GM03348 (cell line): ENCODE measurements around the gene ALDH1L1.
"Not testable (repeated sequence)": the region's sequence is repeated elsewhere in the genome, so short reads cannot be mapped to it uniquely, and the experiment has no call there.

Source experiments
- DNase-seq: peaks from one replicate; pipeline ENCODE4 v3.0.0; 2012; ENCODE audit warnings: low spot score

ALDH1L1 gene

DNA sequence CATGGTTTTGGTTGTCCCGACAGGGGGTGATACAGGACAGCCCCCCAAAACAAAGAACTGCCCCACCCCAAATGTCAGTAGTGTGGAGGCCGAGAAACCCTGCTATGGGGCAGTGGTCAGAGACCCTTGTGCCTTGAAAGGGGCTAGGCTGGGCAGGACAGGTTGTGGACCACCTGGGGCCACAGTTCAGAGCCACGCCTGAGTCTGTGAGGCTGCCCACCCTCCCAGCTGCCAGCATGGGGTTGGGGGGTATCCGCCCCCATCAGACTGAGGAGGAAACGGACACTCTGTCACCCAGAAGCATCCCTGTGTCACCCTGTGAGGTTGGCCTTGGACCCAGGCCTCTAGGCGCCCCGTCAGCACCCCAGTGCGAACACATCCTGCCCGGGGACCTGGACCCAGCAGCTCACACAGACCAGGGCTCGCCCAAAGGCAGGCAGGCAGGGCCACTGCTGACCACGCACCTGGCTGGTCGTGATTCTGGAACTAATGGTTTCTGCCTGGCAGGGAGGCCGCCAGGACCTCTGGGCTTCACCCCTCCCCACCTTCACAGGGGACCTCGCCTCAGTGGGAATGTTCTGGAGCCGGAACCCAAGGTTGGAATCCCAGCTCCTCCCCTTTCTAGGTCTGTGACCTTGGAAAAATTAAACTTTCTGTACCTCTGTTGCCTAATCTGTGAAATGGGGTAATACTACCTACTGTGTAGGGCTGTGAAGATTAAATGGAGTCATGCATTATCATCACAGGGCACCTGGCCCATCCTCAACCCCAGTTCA lies 97.8 kb downstream of the ALDH1L1 start:
- DNase-seq, result no peak

DNA sequence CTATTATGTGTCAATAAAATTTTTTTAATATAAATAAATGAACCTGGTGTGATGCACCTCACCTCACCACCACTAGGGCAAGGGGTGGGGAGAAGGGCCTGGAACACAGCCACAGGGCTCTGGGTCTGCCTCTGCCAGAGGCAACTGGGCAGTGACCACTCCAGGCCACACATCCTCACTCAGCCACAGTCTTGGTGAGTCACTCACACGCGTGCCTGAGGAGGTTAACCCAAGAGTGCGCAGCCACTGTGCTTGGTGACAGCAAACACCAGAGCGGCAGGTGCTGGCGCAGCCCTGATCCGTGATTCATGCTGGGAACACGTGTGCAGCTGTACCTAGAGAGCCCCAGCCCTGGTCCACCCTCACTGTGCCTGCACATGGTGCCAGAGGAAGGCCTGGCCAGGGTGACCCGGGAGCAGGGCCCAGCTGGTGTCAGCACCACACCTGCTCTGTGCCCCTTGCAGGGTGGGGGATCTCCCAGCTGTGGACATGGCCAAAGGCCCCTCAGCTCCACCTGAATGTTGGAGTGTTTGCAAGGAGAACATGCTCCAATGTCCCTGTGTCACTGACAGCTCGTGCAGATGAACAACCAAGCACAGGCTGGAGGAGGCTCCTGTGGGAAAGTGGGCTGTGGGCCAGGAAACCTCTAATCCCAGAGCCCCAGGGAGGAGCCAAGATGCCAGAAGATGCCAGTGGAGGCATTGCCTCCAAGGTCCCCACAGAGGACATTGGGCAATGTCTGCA lies 98.6 kb downstream of the ALDH1L1 start:
- peak; percentile 44 for DNase-seq

DNA sequence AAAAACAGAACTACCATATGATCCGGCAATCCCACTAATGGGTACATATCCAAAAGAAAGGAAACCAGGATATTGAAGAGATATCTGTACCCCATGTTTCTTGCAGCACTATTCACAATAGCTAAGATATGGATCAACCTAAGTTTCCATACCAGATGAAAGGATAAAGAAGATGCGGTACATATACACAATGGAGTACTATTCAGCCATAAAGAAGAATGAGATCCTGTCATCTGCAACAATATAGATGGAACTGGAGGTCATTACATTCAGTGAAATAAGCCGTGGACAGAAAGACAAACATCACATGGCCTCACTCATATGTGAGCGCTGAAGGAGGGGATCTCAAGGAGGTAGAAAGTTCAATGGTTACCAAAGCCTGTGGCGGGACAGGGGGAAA lies 99.4 kb downstream of the ALDH1L1 start:
- DNase-seq, result no peak

DNA sequence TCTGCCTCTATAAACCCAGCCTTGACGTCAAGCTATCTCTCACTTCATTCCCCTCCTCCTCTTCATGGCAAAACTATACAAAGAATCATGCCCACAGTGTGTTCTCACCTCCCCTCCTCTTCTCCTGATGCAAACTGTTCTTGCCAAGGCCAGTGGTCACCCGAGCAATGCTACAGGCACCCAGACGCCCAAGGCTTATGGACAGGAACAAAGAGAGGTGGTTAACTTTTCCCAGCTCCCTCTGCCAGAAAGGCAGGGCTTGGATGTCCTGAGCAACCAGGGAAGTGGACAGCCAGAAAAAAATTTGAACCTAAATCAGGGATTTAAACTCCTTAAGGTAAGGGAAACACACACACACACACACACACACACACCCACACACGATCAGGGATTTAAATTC lies 101.5 kb downstream of the ALDH1L1 start:
- no peak for DNase-seq

DNA sequence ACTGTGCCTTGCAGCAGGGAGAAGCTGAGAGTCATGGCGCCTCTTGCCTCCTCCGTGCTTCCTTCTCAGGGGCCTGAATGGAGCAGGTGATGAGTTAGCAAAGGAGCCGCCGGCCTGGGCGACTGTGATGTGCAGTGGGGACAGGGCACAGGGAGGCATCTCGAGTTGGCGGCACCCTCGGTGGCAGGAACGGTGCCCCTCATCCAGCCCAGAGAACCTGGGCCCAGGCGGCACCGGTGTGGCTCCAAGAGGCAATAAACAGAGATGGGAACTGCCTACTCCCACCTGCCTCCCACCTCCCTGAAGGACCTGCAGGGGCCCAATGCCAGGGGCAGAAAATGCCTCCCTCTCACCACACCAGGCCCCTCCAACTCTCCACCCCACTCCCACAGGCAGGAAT lies 102.6 kb downstream of the ALDH1L1 start:
- no peak for DNase-seq

DNA sequence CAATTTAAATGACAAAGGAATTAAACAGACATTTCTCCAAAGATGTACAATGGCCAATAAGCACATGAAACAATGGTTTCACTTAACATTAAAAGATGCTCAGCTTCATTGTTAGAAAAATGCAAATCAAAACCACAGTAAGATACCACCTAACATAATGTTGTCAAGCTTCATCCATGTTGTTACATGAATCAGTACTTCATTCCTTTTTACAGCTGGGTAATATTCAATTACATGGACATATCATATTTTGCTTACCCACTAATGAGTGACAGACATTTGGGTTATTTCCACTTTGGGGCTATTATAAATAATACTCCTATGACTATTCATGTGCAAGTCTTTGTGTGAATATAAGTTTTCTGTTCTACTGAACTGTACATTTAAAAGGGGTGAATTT lies 104.2 kb downstream of the ALDH1L1 start:
- DNase-seq, result no peak

DNA sequence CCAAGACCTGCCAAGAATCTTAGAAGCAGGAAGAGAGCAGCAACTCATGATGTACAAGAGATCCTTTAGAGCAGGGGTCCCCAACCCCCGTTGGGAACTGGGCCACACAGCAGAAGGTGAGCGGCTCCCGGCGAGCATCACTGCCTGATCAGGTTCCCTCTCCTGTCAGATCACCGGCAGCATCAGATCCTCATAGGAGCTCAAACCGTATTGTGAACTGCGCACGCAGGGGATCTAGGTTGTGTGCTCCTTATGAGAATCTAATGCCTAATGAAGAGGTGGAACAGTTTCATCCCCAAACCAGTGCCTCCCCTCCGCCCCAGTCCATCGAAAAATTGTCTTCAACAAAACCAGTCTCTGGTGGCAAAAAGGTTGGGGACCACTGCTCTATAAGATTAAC lies 110.2 kb downstream of the ALDH1L1 start:
- DNase-seq, result no peak

DNA sequence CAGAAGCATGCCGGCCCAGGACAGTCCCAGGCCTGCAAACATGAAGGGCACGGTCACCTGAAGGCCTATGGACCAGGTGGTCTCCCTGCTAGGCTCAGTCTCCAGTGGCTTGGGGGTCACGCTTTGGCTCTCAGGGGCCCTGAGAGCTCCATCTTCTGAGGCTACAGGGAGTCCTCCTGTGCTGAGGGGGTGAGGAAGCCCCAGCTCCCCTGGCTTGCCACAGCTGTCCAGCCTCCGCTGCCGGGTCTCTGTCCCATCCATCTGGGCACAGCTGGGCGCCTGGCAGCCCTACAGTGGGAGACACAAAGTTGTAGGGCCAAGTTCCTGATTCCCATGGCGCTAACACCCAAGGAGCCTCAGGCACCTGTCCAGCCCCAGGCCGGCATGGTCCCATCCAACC lies 112.4 kb downstream of the ALDH1L1 start:
- DNase-seq, result no peak

DNA sequence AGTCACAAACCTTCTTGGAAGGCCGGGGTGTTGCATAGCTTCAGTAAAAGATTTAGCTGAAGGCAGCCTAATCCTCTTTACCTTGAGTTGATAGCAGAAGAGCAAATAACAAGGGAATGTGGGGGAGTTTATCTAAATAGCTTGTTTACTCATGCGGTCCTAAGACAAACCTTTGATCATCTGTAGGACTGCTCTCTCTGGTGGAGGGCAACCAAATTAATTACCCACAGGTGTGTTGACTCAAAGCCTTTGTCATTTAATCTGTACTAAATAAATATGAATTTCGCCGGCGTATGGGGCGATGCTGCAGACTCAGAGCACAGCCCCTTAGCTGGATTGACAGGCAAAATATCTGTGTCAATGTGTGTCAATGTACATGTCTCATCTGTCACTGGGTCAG lies 113.7 kb downstream of the ALDH1L1 start:
- DNase-seq, result not testable (repeated sequence)

DNA sequence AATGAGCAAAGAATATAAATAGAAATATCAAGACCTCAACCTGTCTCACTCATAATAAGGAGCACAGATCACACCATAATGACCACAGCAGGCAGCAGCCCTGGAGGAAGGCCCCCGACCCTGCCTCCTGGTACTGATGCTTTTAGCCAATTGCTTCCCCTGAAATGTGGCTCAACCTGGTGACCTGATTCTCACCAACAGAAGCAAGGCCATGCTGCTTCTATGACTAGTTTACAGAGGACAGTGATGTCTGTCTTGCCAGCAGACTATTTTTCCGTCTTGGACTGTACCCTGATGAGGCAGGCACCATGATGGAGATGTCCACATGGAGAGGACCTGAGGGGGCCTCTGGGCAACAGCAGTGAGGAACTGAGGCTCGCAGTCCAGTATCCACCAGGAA lies 114.5 kb downstream of the ALDH1L1 start:
- no peak for DNase-seq

DNA sequence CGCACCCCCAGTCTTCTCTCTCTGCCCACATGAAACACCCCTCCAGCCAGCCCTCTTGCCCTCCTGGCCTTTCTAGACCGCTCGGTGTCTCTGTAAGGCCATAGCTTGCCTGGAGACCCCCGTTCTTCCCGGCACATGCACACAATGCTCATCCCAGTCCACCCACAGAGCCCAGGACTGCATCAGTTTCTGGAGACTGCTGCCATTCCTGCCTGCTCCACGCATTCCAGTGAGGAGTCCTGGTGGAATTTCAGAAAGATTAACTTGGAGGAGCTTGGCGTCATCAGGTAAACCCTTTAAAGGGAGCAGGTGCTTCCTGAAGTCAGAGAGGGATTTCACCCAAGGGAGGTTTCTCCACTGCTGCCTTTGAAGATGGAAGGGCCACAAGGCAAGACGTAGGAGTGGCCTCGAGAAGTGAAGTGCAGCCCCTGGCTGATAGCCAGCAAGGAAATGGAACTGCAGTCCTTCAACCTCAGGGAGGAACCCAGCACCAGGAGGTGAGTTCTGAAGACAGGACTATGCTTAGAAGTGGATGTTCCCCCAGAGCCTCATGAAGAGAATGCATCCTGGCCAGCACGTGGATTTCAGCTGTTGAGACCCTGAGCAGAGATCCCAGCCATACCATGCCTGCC lies 115.6 kb downstream of the ALDH1L1 start:
- no peak for DNase-seq

DNA sequence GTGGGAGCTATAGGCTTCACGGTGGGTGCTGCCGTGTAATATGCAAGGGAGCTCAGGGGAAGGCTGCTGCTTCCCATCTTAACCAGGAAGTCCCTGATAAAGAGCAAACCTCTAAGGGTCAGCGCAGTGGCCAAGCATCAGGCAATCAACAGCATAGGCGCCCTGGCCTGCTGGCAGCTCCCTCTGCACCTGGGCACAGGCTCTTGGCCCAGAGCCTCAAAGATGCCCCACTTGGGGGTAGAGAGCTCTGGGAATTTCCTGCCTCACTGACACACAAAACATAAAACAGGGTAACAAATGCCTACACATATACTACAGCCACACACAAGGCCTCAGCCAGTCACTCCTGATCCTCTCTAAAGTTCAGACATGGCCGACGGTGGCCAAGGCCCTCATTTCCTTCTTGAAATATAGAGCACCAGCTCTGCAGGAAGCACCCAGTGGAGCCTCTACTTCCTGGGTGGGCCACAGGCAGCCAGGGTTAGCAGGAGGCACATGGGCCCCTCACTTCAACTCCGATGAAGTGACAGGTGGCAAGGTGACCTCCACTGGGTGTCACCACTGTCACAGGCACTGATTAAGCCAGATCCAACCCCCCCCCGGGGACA lies 116.9 kb downstream of the ALDH1L1 start:
- DNase-seq, result no peak

DNA sequence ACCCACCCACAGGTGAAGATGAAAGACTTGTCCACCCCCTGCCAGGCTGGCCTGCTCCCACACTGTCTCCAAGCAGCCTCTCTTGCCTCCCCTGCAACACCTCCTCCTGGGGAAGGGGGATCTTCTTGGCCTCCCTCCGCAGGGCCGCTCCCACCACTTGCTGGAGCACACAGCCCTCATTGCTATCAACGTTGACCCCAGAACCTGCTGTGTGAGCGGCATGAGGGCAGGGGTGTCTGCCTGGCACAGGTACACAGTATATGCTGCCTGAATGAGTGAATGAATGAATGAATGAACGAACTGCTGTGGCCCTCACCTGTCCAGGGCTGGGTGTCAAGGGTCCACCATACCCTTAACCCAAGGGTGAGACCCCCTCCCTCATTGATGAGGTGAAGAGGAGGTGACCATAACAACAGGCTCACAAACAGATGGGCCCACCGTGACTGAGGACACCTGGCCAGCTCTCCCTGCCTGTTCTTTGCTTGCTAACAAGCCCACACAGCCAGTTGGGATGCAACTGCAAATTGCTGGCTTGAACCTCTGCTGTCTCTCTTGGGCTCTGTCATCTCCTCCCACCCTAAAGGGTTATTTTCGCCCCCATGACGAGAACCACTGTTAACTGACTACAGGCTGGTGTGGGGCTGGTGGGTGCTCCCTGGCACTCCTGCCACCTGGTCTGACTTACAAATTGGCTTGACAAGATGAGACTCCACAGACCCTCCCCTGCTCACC lies 118.9 kb downstream of the ALDH1L1 start:
- DNase-seq, result no peak

DNA sequence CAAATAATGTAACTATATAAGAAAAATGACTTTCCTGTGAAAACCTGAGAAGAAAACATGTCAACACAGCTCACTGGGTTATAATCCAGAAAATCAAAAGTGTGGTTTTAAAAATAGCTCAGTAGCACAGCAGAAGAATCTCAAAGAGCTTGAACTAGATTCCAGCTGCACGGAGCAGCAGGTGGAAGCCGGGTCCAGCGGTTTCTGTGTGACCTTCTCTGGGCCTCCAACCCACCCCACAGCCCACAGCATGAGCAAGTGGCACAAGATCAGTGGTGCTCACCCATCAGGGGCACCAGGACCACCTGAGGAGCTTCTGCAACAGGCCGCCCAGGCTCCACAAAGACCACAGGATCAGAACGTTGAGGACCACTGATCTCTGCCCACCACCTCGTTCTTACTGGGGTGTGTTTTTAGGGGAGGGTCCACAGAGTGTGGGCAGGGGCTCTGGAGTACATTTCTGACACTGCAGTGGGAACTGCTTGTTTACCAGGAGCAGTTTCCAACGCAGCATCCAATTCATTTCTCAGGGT lies 119.7 kb downstream of the ALDH1L1 start:
- DNase-seq, result no peak

DNA sequence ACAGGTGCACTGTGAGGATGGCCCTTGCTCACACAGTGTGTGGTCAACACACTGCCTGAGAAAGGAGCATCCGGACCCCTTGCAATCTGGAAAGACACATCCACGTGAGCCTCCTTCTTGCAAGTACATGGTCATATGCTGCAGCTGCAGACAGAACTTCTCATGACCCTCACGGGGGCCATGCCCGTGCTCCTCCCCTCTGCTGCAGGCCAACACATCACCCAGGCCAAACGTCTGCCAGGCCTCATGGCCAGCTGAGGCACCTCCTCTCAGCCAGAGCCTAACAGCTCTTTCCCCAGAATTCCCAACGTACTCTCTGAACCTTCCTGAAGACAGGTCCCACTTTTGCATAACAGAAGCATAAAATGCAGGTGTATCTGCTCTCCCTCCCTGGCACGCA lies 121.7 kb downstream of the ALDH1L1 start:
- no peak for DNase-seq

DNA sequence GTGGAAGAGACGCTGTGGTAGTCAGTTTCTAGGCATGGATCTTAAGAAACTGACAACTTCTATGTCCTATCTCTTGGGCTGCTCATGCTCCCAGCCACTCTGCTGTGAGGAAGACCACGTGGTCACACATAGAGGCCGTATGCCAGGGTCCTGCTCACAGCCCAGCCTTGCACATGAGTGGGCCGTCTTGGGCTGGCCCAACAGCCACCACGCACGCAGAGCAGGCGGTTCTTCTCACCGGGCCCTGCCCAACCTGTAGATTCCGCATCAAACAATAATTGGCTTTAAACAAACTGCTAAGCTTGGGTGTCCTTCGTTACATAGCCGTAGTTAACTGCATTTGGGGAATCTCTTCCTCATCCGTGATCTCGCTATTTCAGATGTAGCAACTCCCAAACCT lies 122.5 kb downstream of the ALDH1L1 start:
- no peak for DNase-seq

DNA sequence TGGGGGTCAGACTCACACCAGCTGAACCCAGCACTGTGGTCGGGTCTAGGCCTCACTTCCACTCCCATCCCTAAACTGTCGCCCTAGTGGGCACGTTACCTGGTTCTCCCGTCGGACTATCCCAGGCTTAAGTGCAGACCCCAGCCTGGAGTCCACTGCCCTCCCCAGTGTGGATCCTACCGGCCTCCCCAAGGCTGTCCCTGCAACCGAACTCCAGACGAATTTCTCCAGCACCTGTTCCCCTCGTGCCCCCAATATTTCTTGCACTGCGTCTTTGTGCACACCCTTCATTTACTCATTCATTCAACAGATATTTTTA lies 122.9 kb downstream of the ALDH1L1 start:
- DNase-seq, result no peak

DNA sequence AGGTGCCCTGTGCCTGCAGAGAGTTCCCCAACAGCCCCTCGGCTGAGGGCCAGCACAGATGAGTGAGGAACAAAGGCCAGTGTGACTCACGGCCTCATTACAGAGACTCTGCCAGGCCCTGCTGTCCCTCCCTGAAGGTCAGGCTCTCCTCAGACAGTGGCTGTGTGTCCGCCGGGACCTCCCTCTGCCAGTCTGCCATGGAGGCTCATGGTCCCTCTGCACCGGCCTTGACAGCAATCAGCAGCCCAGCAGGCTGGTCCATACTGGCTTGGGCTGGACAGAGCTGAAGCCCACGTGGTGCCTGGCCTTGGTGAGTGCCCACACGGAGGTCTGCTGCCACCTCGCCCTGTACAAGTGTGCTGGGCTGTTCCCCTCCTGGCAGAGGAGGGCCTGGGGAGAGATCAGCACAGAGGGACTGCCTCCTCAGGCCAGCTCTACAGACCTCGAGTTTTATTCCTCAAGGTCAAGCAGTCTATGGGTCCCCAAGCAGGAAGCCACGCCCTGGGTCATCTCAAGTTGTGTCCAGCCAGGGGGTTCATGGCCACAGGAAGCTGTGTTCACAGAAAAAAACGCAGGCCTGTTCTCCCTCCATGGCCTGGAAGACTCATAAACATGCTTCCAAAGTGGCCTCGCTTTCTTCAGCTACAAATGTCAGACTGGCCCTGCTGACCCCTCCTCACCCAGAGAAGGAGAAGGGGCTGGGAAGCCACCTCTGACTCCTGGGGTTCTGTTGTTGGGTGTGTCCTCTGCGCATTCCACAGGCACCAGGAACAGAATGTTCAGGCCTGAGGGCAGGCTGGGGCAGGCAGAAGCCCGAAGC lies 123.5 kb downstream of the ALDH1L1 start:
- no peak for DNase-seq

DNA sequence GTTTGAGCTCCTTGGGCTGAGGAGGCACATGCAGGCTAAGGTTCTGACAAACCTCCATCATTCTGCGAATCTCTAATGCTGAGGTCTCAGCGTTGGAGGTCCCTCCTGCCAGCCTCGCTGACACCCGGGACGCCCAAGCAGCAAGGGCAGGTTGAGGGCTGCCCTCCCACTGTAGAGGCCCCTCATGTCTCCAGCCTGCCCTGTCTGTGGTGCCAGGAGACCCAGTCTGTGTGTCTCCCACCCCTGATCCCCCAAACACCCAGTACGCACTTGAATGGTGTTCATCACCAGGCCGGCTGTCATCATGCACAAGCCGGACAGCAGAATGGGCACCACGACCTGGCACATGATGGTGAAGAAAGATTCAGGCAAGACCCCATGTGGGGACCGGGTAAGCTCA lies 124.3 kb downstream of the ALDH1L1 start:
- DNase-seq, result no peak

DNA sequence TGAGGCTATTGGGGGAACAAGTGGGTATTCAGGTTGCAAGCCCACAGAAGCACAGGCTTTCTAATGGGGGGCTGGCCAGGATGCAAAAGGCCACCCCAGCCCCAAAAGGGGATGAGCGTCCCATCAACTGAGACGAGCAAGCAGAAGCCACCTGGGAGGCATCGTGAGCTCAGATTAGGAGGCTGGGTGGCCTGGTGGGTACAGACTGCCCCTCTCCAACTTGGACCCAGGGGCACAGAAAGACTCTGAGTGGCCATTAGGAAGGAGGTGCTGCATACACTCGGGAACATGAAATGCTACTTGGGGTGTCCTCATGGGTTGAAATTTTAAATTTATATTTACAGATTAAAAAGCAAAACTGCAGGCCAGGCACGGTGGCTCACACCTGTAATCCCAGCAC lies 125.5 kb downstream of the ALDH1L1 start:
- no peak for DNase-seq

DNA sequence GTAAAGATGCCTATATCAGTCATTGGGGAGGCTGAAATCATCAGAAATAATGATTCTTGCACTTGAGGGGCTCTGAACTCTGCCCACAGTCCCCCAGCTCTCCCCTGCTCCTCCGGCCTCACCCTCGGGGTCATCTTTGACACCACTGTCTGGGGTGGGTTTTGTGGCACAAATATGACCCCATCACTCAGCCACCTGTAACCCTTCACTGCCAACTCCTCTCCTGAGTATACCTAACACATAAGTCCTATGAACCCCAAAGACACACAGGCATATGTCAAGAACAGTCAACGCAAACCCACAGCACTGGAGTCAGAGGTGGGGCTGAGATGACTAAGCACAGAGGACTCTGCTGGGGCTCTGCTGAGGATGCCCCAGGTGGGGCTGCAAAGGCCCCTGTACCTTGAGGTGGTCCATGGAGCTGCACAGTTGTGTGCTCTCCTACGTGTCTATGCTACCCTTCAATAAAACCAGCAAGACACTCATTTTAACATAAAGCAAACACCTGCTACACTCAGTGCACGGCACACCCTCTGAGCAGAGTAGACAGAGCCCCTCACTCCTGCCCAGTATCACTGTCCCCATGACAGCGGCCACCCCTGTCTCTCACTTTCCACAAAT lies 126.3 kb downstream of the ALDH1L1 start:
- no peak for DNase-seq
